ENCODE results near the gene FIGN. TPM values are rescaled to one million over a fixed set of nuclear protein-coding genes. Genes with fewer than 3 reads are reported as not detected.

FIGN gene
- total RNA-seq, 1 experiment from 2014 or later, result 1.5 TPM

- no peak overlapping the region for H3K4me3 ChIP-seq (ENCODE audit: low read length)
- H3K9me3 ChIP-seq (ENCODE audit: low read length), result no peaks in the 10 kb centered on the region
- no peaks in the 10 kb centered on the region for H3K27me3 ChIP-seq (ENCODE audit: low read length)
- CTCF ChIA-PET, result no interaction called here
- TF ChIP-seq EZH2 (IDR thresholded peaks at IDR 0.05; ENCODE audit: low read length, unreplicated experiment), result no peak
- POLR2A ChIA-PET (ENCODE audit: unreplicated experiment), result no interaction called here
- peak; percentile 50 for DNase-seq
- H3K9ac ChIP-seq (ENCODE audit: low read length), result no peak overlapping the region
- intact Hi-C loops (cut with micrococcal nuclease), result loop anchor here (1.0 to 5.0 kb wide), 2 partner anchors 26 to 136 kb away; partner anchors contain the start of gene FIGN
- H3K4me1 ChIP-seq (ENCODE audit: insufficient read depth, low read length), result peaks cover 15% of the 10 kb centered on the region
- BruUV-seq (replicated peaks), result no TSS peak
- H3K36me3 ChIP-seq (ENCODE audit: low read depth, low read length), result no peaks in the 10 kb centered on the region
- peak overlapping the region; percentile 36; the same call in 1 of the 2 replicates for H3K4me2 ChIP-seq (ENCODE audit: low read length)
- H2AFZ ChIP-seq (ENCODE audit: low read length), result no peak overlapping the region
- no peak overlapping the region for H3K27ac ChIP-seq (ENCODE audit: low read length)
- H4K20me1 ChIP-seq (ENCODE audit: low read length), result no peaks in the 10 kb centered on the region
- peak; percentile 74 for ATAC-seq
- no peaks in the 10 kb centered on the region for H3F3A ChIP-seq (ENCODE audit: low read length, unreplicated experiment)
- H3K9me2 ChIP-seq (replicated peaks; ENCODE audit: low read length), result no peaks in the 10 kb centered on the region
- no peaks in the 10 kb centered on the region for H3K79me2 ChIP-seq (ENCODE audit: low read length)
Measured at GRCh38 chr2:163600801-163601200, 135.0 kb downstream of the FIGN start.

DNA sequence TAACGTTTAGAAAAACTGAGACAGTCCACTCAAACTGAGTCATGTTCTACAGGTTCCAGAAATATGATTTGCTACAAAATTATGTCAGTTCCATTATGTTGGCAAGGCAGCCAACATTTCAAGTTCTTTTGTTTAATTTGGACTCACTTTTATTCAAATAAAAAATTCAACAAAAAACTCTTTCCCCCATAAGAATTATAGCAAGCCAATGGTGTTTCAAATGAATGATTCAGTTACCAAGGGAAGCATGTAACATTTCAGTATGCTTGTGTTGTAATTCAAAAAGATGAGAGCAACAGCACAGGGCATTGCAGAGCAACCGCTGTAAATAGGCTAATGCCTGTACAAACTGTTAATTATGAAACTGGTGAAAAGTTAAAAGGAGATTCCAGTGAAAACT, 140.8 kb downstream of the FIGN start:
- Histone ChIP-seq H4K20me1 (ENCODE audit: low read length) (no peaks in the 10 kb centered on the region), H3K9me3 (ENCODE audit: low read length) (no peaks in the 10 kb centered on the region), H2AFZ (ENCODE audit: low read length) (no peak overlapping the region), H3K27ac (ENCODE audit: low read length) (no peak overlapping the region), H3K79me2 (ENCODE audit: low read length) (no peaks in the 10 kb centered on the region), H3K36me3 (ENCODE audit: low read depth, low read length) (no peaks in the 10 kb centered on the region), H3K4me1 (ENCODE audit: insufficient read depth, low read length) (0 out of 2 replicates have a peak, but pooled peaks cover 3% of the 10 kb centered on the region), H3F3A (ENCODE audit: low read length, unreplicated experiment) (no peaks in the 10 kb centered on the region), H3K4me3 (ENCODE audit: low read length) (no peak overlapping the region), H3K4me2 (ENCODE audit: low read length) (no peak overlapping the region), H3K9me2 (replicated peaks; ENCODE audit: low read length) (no peaks in the 10 kb centered on the region), H3K27me3 (ENCODE audit: low read length) (no peaks in the 10 kb centered on the region), H3K9ac (ENCODE audit: low read length) (no peak overlapping the region)
- POLR2A ChIA-PET (ENCODE audit: unreplicated experiment), result no interaction called here
- peak; percentile 77 for ATAC-seq
- intact Hi-C loops (cut with micrococcal nuclease), result loop anchor here (5.0 kb wide), 2 partner anchors 123 to 248 kb away; no protein-coding TSS in a partner anchor
- CTCF ChIA-PET, result no interaction called here
- DNase-seq, result peak; percentile 34
- BruUV-seq (replicated peaks), result no TSS peak
- no peak for TF ChIP-seq EZH2 (IDR thresholded peaks at IDR 0.05; ENCODE audit: low read length, unreplicated experiment)

DNA sequence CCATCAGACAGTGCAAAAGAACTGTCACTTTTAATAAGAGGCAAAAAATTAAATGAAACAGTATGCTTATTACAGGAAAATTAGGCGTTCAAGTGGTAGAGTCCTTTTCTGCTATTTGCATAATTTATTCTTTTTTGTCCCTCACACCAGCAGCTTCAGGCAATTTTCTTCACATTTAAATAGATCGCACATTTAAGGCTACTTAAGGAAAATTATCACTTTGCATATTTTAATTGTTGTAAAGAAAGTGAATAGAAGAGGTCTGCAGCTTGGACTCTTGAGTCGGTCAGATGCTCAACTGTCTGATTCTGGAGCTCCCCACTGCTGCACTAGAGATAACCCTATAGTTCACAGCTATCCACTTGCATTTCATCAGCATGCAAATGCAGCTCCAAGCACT, 141.3 kb downstream of the FIGN start:
- H3K9me3 ChIP-seq (ENCODE audit: low read length), result no peaks in the 10 kb centered on the region

More for the DNA sequence above, 141.3 kb downstream of the FIGN start:
- Histone ChIP-seq H3K27me3 (ENCODE audit: low read length) (no peaks in the 10 kb centered on the region), H2AFZ (ENCODE audit: low read length) (no peak overlapping the region), H3K9ac (ENCODE audit: low read length) (no peak overlapping the region), H3K79me2 (ENCODE audit: low read length) (no peaks in the 10 kb centered on the region), H3K4me1 (ENCODE audit: insufficient read depth, low read length) (0 out of 2 replicates have a peak, but pooled peaks cover under 1% of the 10 kb centered on the region), H3K9me2 (replicated peaks; ENCODE audit: low read length) (no peaks in the 10 kb centered on the region), H3K27ac (ENCODE audit: low read length) (no peak overlapping the region), H3K4me2 (ENCODE audit: low read length) (no peak overlapping the region), H3K36me3 (ENCODE audit: low read depth, low read length) (no peaks in the 10 kb centered on the region), H3K4me3 (ENCODE audit: low read length) (no peak overlapping the region), H4K20me1 (ENCODE audit: low read length) (no peaks in the 10 kb centered on the region), H3F3A (ENCODE audit: low read length, unreplicated experiment) (no peaks in the 10 kb centered on the region)
- CTCF ChIA-PET, result no interaction called here
- POLR2A ChIA-PET (ENCODE audit: unreplicated experiment), result no interaction called here
- 0 out of 2 replicates have a peak, but pooled peaks have one; percentile 14 for ATAC-seq
- DNase-seq, result no peak
- TF ChIP-seq EZH2phosphoT487 (IDR thresholded peaks at IDR 0.05; ENCODE audit: borderline replicate concordance, low read length), result no peak
- TF ChIP-seq CTCF (conservative IDR thresholded peaks at IDR 0.05; ENCODE audit: low read depth, low read length), result no peak
- no peak for TF ChIP-seq EZH2 (IDR thresholded peaks at IDR 0.05; ENCODE audit: low read length, unreplicated experiment)
- BruUV-seq (replicated peaks), result no TSS peak
- intact Hi-C loops (cut with micrococcal nuclease), result no loop called here
